Measurements from ENCODE around the gene PARD3B.

Gene PARD3B

DNA sequence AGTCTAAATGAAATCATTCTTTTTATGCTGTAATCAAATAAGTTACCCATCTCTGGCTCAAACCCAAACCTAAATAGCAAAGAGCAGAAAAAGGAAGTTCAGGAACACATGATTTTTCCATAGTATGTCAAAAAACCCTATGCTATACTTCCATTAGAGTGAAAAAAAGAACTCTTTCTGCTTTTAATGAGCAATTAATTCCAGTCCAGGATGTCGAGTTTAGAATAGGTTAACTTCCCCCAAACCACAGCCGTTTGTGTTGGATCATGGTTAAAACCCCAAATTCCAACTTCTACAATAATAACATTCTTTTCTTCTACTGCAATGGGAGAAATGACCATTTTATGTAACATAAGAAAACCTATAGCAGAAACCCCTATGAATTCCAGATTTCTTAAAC, 965.9 kb downstream of the PARD3B start:
- no peak for DNase-seq (ENCODE audit: low read depth)

DNA sequence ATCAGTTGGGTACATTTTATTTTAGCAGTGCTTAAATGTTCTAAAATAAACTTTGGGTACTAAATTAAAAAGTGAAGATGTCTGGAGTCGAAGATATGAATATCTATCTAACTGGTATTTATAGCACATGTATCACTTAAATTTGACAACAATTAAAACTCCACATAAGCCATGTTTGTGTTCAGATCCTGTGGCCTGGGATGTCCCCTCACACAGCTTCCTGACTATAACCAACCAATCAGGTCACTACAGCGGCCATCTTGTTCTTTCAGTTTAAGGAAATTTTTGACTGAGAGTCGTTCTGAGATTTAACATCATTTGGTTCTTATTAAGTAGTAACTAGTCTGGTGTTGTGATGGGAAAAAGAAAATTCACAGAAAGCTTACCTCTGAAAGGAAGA, 966.4 kb downstream of the PARD3B start:
- no peak for DNase-seq (ENCODE audit: low read depth)

DNA sequence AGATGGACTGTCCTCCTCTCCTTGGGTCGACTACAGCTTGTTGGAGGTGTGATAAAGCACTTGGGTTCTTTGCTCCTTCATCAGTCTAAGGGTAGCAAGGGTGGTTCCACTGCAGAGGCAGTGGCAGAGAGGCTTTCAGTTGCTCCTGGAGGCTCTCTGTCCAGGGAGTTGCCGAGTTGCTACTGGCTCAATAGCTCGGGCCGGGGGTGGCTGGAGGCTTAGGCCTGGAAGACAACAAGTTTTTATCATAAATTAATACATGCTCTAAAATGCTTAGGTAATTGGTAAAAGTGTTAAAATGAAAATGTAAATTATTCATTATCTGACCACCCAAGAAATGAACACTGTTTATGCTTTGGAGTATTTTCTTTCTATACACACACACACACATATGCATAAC, 975.0 kb downstream of the PARD3B start:
- no peak for DNase-seq (ENCODE audit: low read depth)

DNA sequence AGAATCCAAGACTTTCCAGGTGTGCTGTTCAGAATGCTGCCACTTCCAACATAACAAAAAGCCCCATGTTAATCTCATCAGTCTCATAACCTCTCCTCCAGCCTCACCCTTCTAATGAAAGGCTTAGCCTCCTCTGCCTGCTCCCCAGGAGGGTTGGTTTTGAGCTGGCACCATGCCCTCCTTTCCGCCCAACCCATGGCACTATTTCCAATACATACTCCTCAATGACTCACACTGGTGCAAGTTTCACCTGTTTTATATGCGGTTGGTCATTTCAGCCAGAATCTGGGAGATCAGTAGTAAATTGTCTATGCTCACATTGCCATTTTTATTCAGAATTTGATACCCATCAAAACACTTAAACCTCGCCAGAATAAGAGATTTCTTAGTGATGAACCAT, 979.4 kb downstream of the PARD3B start:
- no peak for DNase-seq (ENCODE audit: low read depth)

DNA sequence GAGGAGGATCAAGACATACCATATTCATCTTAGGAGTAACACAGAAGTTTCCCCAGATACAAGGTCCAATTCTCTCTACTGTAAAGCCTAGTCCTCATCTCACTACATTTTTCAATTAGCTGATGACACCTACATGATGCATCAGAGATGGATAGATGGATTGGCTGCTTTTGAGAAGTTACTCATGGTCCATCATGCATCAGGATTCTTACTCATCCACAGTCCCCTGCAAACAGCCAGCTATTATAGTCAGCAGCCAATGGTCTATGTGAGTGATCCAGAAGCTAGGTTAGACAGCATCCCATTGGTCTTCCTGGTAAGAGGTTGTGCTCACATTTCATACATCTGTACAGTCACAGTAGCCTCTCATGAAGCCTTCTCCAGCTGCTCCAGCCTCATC, 982.5 kb downstream of the PARD3B start:
- DNase-seq (ENCODE audit: low read depth), result no peak

DNA sequence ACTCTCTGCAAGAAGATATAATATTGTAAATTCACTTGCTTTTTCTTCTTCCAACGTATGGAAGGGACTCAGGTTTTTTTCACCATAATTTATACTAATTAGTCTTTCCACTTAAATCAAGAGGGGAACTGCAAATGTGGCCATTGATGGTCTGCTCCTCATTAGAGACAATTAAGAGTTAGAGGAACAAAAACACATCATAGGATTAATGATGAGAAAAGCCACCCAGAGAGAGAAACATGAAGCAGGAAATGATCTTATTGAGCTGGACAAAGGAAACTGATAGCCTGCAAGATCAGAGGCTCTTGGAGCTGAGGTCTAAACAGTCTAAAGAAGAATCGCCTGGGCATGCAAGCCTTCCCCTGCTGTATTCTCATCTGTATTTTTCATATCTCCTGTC, 985.8 kb downstream of the PARD3B start:
- DNase-seq (ENCODE audit: low read depth), result no peak

DNA sequence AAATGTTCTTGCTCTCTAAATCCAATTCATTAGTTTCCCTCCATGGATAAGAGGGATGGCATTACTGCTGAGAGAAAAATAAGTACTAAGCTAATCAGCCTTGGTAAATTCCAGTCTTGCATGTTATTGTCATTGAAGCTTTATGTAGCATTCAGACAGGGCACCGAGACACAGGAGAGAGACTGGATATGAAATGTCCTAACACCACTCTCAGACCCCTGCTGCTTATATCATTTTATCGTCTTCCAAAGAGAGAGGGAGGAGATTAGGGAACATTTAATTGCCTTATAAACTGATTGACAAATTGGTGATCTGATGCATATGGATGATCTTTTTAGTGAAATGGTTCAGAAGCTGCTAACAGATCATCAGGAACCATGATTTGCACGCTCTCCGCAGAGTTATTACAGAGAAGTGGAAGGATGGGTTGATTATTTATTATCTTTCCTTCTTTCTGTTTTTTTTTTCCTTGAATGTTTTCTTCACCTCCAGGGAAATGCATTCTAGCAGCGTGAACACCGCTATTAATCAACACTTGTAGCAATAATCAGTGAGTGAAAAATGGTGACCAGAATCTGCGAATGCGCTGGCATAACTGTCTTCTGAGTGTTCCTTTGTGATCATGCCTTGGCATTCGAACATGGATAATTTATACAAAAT, 986.3 kb downstream of the PARD3B start:
- no peak for DNase-seq (ENCODE audit: low read depth)

DNA sequence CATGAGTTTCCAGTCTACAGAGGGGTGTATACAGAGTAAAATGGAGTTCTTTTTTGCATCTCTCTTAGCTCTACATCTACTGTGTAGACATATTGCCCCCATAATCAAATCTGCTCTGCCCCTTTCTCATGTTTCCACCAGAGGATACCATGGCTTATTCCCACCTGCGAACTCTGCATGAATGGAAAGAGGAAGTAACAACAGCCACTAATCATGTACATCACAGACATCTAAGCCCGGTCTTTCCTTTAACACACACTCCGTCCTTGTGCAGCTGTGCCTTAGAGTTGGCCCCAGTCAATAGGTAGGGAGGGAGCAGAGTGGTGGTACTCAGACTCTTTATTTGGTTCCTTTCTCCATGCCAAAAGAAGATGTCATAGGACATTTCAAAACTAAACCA, 989.7 kb downstream of the PARD3B start:
- DNase-seq (ENCODE audit: low read depth), result no peak

DNA sequence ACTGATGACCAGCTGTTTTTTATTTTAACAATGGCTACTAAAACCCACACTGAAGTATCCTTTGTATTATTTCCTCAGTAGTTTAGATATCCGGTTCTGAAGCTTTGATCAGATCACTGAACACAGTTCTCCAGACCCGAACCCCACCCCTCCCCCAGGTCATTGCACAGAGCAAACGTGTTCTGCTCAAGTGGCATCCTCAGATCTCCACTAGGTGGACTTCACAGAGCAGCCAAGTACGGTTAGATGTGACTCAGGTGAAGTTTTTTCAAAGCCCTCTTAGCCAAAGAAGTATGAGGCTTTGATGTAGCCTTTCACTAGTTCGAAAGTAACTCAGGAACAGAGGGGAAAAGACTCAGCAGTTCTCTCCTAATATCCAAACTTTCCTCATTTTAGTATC, 994.3 kb downstream of the PARD3B start:
- no peak for DNase-seq (ENCODE audit: low read depth)

DNA sequence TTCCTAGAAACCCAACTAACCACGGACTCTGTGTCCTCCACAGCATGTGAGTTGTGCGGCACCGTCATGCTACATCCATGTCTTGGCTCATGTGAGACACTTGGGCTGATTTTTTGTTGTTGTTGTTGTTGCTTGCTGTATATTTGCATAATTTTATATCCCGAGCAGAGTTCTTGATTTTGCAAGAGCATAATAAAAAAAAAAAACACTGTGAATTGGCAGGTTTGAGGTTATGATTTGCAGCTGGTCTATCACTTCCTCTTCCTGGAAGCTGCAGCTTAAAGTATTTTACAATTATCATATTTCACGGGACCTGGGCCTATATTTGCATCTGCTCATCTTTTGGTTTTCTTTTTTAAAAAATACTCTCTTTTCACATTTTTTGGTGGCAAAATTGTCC, 994.8 kb downstream of the PARD3B start:
- no peak for DNase-seq (ENCODE audit: low read depth)

DNA sequence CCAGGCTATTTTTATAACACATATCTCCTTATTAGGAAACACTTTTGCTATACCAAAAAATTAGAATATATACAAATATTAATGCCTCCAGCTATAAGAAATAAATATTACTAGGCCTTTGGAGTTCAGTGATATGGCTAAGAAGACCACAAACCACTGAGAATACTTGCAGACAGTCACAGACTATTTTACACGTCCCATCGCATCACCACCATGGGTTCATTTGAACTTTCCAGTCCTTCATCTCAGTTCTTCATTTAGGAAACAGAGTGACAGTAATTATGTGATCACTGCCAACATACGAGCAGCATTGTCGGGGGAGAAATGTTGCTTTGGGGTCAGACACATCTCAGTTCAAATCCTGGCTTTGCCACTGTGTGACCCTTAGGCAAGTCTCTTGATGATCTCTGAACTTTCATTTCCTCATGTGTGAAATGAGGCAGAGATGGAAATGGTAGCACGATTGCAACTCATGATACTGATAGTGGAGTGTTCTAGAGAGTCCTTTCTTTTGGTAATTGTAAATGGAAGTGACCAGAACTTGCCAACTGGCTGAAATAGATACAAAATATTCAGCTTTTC, 998.1 kb downstream of the PARD3B start:
- no peak for DNase-seq (ENCODE audit: low read depth)

DNA sequence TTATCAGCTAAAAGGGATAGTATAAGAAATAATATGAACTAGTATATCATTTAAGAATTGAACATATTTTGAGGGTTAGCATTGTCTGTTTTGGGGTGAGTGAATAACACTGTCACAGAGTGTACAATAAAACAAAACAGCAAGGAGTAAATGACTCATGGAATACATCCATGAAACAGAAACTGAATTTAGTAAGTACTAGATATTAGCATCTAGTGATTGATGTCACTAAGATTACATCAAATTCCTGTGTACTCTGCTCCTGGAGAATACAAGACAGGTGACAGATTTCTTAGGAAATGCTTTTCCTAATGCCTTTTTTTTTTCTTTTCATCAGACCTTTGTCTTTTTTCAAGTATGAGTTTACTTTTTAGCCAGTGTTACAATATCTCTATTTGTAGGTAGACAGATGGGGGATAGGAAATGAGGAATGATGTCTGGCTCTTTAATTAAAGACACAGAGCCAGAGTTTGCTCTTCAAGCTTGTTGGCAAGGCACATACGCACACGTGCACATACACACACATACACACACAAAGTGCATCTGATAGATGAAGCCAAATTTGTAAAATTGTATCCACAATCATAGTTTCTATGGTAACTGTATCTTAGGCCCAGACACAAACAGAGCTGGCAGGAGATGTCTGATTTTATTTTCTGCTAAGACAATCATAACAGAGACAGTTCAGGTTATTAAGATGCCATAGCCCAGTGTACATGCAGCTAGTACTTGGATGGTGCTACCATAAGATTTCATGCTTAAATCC, 998.8 kb downstream of the PARD3B start:
- DNase-seq (ENCODE audit: low read depth), result no peak

DNA sequence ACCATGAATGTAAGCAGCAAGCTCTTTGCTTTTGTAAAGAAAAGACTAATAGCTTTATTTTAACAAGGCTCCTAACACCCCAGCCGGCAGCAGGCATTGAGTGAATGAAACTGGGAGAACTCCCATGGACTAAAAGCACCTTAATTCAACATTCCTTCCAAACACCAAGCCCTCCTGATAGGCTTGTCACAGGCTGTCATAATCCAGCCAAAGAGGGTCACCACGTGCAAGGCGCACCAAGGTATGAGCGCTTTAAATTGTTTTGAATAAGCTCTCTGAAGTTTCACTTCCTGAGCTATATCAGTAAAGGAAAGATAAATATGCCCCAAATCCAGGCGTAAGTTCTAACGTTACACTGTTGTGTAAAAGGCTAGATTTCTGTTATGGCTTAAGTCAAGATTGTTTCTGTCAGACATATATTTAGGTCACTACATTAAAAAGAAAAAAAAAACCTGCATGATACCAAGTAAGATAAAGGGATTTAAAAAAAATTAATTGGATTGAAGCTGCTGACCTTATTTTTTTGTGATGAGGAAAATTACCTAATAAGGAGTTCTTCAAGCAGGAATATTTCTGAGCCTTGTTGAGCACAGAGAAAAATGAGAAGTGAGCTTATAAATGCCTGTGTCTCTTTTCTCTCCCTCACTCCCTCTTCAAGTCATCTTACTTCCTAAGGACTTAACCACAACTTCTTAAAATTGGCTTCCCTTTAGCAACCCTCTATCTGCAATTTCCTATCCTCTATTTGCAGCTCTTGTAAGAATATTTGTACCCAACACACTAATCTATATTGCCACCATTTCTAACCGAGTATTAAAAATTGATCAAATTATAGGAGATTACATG, 1000.9 kb downstream of the PARD3B start:
- DNase-seq (ENCODE audit: low read depth), result no peak

DNA sequence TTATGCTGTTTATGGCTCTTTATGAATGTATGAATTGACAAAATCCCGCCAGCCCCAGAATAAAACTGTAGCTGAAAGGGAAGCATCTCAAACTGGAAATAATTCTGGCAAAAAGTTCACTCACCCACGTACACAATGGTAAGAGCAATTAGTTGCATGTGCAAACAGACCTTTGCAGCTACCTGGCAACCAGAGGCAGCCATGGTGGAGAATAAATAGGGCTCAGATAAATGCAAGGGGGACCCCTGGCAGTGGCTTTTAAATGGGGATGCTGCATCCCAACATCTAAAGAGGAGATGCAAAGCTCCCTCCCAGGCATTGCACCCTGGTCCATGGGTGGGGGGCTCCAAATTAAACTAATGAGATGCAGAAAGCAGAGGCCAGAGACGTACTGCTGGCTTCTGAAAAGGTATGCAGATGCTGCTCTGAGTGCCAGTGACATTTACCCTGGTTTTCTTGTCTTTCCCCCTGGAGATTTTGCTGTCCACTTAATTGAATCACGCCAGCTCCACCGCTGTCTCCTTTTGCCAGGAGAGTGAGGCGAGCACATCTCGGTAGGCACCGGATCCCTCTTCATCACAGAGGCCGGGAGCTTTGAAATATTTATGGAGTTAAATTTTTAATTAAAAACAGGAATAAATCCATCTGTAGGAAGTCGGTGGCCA, 1010.4 kb downstream of the PARD3B start:
- no peak for DNase-seq (ENCODE audit: low read depth)

DNA sequence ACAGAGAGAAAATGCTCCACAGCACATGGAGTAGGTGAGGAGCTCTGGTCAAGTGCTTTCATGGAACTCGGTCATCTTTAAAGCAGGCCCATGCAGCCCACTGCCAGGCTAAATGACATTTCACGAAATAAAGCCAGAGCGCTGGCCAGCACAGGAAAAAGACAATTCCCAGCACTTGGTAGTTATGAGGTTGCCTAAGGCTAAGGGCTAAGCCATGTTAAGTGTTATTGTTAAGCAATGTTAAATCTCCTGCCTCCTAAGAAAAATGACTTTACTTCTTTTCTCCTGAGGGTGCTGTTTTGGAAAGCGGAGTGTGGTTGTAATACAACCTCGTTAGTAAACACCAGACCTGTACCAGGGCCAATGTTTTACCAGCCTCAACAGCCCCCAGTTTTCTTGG, 1011.1 kb downstream of the PARD3B start:
- DNase-seq (ENCODE audit: low read depth), result no peak

DNA sequence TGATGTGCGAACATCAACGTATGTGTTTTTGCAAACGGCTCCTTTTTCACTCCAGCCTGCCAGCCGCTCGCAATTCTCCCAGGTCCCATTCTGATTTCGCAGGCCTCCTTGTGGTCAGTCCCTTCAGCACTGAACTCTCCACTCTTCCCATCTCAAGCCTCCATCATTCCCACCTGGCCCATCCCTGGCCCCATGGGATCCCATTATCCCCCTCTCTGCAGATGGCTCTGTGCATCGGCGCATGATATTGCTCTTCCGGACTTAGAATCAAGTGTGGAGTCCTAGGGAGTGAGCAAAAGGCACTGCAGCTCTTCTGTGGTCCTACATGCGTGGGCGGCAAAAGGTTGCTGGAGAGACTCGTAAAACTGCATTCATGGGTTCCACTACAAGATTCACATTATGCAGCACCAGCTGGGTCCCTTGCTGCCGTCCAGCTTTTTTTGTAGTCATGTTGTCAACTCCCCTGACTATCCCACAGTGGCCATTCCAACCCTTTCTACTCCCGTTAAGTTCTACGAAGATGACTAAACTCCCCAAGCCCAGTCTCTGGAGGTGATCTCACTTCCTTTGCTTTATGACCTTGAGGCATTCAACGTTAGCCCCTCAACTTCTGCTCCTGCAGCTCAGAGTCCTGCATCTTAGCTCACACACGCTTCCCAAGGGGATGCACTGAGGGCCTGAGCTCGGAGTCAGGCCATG, 1011.7 kb downstream of the PARD3B start:
- no peak for DNase-seq (ENCODE audit: low read depth)

DNA sequence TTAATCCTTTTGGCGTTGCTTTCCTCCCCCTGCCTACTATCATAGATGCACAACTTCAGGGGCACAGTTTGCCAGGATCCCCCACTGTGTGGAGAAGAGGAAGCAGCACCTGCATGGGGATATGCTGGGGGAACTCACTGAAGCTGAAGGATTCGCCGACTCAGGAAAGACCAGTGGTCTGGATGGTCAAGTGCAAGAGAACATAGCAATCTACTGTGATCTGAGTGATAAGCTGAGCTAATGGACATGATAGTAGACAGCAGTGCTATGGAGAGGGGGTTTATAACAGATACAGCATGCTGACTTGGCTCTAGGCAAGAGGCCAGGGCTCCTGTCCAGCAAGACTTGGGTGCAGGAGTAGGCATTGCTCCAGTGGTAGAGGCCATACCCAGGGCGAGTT, 1012.6 kb downstream of the PARD3B start:
- DNase-seq (ENCODE audit: low read depth), result no peak

DNA sequence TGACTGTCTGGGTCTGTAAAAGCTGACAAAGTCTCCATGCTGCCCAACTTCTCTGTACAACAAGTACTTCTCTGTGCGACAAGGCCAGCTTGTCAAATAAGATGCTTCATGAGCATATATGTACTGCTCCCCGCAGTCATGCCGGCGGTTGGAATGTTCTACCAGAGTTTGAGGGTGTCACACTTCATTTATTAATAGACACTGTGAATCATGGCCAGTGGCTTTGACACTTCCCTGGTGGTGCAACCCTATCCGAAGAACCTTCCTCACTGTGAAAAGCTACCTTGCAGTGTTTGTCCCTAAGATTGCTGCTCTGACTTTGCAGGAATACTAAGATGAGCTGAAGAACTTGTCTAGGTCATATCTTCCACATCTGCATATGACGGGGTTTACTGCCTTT, 1016.2 kb downstream of the PARD3B start:
- DNase-seq (ENCODE audit: low read depth), result no peak

DNA sequence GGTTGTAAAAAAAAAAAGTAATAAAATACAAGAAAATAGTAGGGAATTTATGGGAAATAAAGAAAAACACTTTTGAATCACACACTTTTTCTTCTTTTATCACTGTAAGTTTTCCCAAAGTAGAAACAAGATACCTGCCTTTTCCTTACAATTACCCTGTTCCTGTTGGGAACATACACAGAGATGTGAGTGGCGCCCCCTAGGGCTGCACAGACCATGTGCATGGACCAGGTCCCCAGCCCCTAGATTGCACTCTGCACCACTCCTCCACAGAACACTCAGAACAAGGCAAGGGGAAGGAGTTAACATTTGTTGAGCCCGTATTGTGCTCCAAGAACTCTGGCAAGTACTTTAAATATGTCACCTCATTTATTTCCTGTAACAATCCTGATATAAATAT, 1018.4 kb downstream of the PARD3B start:
- no peak for DNase-seq (ENCODE audit: low read depth)

DNA sequence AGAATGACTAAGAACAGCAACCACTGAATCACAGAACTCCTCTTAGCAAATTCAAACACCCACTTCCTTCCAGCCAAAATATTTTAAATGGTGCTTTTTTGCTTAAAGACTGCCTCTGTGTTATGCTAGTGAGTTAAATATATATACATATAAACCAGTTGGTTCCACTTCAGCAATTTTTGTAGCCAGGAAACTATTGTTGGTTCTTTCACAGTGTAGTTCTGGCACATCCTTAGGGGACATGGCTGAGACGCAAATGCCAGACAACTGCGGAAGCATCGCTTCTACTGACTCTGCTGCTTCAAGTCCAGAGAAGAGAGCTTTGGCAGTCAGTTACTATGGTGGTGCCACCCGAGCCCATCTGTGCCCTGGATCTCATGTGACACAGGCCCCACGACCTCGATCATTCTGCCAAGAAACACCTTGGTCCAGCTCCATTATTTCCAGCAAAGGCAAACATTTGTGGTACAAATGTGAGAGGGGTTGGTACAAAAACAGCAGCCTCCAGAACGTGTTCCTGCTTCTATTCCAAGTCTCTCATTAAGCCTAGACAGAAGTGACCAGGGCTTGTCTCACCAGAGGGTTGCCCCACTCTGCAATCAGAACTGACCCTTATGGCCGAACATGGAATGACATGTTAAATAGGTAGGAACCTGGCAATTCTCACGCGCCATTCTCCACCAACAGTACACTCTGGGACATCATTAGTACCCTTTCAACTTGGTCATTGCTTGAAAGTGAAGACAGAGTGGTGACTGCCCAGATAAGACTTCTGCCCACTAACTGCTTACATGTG, 1019.3 kb downstream of the PARD3B start:
- no peak for DNase-seq (ENCODE audit: low read depth)

DNA sequence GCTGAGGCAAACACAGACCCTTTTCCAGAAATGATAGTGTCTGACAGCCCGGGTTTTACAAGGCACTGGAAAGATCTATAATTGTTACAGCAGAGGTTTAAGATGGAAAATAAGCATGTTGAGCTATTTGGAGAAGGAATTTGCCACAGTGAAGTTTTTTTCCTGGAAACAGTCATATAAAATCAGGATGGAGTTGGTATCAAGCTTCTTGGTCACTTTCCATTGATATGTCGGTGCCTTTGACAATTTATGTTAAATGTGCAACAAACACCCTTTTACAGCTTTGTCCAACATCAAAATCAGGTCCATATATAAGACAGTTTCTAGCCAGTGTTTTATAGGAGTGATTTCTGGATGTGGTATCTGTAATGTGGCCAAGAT, 1019.9 kb downstream of the PARD3B start:
- DNase-seq (ENCODE audit: low read depth), result no peak
